DND-41 (cell line): ENCODE measurements around the gene PLEKHA5.

Source experiments
- CTCF ChIP-seq: IDR thresholded peaks from 2 replicates; pipeline ENCODE4 v1.5.1; 2012; ENCODE audit warnings: borderline replicate concordance, low read length, moderate library complexity, mild to moderate bottlenecking; ENCODE audit not compliant: poor library complexity, severe bottlenecking; ENCODE audit errors: extremely low read depth
- EZH2 ChIP-seq: IDR thresholded peaks from 3 replicates; pipeline ENCODE4 v1.6.1; 2012; ENCODE audit warnings: borderline replicate concordance, low read depth, mild to moderate bottlenecking, moderate library complexity, low read length, inconsistent platforms; ENCODE audit not compliant: severe bottlenecking

DNA sequence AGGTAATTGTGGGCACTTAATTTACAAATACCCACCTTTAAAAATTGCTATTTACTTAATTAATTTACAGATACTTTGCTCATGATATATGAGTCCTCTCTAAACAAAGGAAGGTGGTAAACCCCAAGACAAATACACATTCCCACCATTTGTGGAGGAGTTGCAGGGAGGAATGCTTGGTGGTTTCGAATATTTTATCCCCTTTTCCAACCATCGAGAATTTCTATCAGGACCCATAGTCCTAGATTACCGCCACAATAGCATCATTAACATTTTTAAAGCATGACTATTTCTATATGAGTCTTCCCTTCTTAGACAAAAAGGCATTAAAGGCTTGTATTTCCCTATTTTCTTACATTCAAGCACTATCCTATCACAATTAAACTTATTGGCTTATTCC is 34.2 kb upstream of the PLEKHA5 start:
- TF ChIP-seq EZH2 (no peak), CTCF (no peak)
